Activated CD4-positive, alpha-beta T cell treated with anti-CD3 and anti-CD28 coated beads, Interleukin-2, Interleukin-6, amounts not matched to agents 100 ng/mL and 50 ng/mL, durations not matched to agents 16 hours and 8 hours (primary cell): Measurements from ENCODE around the gene CRTC1.
A peak's percentile ranks its signal among the peaks of the same experiment; 100 is the strongest.
"Not testable (repeated sequence)": the region's sequence is repeated elsewhere in the genome, so short reads cannot be mapped to it uniquely, and the experiment has no call there.

Experiments
- DNase-seq: peaks from one replicate; pipeline ENCODE4 v3.0.0-alpha.2; 2020

CRTC1 gene

DNA sequence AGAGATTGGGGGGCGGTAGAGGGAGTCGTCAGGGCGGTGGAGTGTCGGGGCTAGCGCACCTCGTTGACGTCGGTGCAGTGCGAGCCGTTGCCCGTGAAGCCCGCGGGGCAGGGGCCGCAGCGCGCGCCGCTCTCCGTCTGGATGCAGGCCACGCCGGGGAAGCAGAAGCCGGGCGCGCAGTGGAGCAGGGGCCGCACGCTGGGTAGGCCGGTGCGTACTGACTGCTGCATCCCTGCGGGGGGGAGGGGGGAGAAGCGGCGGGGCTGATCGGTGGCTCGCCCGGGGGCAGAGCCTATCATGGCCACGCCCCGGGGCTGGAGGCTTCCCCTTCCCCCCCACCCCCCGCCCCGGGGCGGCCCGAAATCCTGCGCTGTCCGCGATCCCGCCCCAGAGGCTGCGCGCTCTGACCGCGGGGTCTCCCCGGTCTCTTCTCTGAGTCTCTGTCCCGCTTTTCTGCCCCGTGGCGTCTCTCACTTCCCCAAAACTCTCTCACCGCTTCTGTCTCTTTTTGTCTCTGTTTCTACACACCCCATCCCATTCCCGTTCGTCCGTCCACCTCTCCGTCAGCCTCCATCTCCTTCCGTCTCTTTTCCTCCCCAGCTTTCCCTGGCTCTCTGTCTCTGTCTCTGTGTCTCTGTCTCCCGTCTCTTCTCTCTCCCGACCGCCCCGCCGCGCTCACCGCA is 106.5 kb downstream of the CRTC1 start:
- peak; percentile 26 for DNase-seq

DNA sequence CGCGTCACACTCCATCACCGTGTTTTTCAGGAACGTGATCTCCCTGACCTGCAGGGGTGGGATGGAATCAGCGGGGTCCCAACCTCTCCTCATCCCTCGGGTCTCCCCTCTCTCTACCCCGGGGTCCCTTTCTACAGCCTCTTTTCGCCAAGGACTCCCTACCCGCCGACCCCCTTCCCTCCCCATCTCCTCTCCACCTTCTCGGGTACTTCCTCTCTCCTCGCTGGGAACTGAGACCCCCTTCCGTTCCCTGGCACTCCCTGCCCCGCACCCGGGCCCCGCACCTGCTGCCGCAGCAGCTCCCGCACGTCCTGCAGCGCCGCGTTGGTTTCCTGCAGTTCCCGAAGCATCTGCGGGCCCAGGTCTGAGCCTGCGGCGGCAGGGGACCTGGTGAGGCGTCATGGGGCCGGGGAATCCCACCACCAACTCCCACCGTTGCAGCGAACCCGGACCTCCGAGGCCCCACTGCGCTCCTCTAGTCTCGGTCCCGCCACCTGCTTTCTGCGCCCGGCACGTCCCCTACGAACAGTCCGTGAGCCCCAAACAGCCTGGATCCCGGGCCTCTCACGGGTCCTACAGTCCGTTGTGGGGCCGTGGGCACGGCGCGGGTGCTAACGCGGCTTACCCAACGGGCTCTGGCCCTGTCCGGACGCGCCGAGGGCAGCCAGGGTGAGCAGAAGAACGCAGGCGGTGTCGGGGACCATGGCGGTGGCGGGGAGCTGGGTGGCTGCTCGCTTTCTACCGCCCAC is 107.3 kb downstream of the CRTC1 start, which contains the start of gene COMP:
COMP (minus strand) TSS at position 740 of the 749 bp plus-strand sequence; CDS start at position 704, 36 bp downstream.
- DNase-seq: no peak

DNA sequence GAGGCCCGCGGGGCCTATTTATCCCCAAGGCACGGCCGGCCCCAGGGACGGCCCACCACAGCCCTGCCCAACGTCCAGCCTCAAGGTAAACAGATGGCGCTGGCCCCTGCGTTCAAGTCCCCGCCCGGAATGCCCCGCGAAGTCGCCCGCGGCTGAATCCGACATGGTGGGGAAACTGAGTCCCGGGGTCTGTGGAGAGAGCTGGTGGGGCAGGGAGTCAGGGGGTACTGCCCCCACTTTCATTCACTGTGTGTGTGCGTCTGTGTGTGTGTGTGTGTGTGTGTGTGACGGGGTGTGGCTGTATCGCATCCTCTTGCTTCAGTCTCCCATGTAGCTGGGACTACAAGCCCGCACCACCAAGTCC is 107.8 kb downstream of the CRTC1 start:
- no peak for DNase-seq

DNA sequence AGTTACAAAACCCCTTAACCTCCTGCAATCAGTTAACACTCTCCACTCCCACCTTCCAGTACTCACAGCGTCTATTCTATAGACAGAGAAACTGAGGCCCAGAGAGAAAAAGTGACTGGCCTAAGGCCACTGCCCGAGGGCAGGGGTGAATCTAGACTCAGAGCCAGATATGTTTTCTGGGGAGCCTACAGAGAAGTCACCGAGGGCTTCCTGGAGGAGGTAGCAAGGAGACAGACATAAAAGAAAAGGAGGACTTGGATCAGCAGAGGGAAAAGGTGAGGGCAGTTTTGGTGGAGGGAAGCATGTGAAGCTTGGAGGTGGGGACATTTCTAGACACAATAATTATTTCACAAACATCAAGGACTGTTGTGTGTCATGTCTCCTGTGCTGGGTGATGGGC is 109.2 kb downstream of the CRTC1 start:
- no peak for DNase-seq

DNA sequence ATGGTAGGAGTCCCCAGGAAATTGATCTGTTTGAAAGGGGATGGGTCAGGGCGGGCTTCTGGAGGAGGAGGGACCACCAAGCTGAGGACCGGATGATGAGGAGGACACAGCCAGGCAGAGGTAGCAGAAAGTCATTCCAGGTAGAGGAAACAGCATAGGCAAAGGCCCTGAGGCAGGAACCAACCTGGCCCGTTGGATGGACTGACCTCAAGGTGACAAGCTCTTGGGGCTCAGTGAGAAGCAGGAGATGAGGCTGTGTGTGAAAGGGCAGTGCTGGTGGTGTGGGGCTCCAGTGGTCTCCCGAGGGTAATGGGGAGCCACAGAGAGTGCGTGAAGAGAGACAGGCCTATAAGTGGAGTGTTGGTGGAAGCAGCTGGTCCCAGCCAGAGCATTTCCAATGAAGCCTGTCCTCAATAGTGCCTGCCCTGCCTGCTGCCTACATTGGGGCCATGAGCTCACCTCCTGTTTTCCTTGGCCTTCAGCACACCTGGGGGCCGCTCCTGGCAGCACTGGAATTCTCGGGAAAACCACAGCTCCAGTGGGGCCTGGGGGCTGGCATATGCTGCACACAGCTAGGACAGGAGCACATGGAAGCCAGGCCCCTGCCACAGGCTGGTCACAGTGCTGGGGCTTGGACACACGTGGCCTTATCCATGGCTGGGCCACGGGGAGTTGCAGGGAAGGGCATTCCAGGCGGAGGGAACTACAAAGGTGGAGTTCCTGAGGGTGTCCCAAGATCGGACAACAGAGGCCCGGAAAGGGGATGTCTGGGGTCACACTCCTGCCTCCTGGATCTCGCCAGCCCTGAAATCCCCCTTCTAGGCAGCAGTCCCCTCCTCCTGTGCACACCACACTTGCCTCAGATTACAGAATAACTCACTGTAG is 109.9 kb downstream of the CRTC1 start:
- DNase-seq: no peak

DNA sequence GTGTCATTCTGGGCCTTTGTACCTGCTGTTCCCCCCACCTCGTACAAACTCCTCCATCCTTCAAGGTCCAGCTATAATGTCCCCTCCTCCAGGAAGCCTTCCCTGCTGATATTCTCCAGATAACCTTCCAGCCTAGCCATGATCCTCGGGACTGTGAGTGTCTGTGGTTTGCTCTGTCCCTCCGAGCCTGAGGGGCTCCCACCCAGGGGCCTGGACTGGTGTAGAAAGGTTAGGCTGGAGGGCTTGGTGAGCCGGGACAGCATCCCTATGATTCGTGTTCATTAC is 110.5 kb downstream of the CRTC1 start:
- no peak for DNase-seq

DNA sequence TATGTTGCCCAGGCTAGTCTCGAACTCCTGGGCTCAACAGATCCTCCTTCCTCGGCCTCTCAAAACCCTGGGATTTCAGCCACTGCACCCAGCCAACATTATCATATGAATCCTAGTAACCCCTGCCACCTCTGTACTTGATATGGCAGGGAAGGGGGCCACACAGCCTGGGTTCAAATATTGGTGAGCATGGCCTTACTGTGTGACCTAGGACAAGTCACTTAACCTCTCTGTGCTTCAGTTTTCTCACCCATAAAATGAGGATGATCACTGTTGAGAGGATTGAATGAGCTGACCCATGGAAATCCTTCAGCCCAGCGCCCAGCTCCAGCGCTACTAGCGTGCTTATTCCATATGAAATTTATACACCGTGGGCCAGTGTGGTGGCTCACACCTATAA is 111.2 kb downstream of the CRTC1 start:
- DNase-seq: no peak

DNA sequence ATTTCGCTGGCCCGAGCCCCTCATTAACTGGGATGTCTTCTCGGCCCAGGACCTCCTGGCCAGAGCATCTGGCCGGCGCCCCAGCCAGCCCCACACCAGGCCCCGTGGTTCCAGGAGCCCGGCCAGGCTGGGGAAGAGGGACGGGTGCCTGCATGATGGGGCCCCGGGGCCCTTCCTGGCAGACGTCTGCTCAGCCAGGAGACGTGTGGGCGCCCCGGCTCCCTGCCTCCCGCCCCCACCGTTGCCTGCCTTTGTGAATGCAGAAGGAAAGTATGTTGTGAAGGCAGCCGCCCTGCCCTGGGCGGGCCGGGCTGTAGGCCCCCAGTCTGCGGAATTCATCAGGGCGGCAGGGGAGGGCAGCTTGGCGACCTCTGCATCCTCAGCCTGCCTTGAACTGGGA is 112.1 kb downstream of the CRTC1 start:
- no peak for DNase-seq

DNA sequence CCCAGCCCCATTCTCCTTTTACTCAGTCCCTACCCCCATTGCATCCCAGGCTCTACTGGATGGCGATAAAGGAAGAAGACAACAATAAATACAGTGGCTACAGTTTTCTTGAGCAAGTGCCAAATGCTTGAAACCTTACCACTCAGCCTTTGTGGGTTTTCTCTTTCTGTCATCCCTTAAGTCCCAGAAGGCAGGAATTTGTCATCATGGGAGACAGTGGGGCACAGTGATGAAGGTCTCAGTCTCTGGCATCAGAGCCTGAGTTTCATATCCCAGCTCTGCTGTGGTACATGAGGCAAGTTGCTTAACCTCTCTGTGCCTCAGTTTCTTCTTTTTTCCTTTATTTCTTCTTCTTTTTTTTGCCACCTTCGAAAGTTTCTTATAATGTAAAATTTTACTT is 112.8 kb downstream of the CRTC1 start:
- peak; percentile 19 for DNase-seq

DNA sequence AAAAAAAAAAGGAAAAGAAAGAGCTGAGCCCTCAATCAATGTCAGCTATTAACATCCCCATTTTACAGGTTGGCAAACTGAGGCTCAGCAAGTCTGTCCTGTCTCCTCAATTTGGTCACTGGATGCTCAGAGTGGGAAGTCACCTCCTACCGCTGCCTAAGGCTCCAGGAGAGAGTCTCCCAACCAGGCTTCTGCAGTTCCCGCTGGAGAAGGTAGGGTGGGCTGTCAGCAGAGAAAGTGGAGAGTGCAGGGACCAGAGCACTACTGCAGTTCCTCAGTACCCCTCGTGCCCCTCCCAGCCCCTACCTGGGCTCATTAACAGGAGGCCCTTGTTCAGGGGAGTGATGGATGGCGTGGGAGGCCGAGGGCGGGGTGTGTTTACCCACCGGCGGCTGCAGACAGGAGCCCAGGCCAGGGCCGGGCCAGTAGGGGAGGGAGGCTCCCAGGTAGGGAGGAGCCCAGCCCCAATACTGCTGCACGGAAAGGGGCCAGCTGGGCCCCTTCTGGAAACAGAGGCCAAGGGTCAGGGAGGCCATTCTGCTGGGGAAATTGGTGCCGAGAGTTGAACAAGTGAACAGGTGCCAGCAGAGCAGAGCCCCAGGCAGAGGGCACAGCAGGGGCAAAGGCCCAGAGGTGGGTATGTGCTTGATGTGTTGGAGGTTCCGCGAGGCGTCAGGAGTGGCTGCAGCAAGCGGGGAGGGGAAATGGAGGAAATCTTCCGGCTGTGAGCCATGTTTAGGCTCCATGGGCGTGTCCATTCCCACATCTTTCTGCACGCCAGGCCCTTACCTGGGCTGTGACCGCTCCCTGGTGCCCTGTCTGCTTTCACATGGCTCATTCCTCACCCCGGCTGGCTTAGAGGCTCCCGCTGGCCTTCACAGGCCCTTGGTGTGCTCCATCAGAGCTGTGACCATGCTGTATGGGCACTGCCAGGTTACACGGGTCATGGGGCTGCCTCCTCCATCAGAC is 115.2 kb downstream of the CRTC1 start:
- no peak for DNase-seq

DNA sequence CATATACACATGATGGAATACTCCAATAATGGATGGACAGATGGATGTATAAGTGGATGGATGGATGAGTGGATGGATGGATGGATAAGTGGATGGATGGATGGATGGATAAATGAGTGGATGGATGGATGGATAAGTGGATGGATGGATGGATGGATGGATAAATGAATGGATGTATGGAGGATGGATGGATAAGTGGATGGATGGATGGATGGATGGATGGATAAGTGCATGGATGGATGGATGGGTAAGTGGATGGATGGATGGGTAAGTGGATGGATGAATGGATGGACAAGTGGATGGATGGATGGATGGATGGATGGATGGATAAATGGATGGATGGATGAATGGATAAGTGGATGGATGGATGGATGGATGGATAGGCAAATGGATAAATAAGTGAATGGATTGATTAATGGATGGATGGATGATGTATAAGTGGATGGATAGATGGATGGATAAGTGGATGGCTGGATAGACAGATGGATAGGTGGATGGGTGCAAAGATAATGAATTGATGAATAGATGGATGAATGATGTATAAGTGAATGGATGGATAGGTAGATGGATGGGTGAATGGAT is 116.0 kb downstream of the CRTC1 start:
- no peak for DNase-seq

DNA sequence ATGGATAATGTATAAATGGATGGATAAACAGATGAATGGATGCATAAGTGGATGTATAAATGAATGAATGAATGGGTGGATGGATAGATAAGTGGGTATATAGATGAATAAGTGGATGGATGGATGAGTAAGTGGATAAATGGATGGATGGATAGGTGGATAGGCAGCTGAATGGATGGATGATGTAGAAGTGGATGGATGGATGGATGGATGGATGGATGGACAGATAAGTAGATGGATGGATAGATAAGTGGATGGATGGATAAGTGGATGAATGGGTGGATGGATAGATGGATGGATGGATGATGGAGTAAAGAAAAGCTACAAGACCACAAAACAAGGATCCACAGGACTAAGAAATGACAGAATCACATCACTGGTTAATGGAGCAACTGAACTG is 116.6 kb downstream of the CRTC1 start:
- no peak for DNase-seq

DNA sequence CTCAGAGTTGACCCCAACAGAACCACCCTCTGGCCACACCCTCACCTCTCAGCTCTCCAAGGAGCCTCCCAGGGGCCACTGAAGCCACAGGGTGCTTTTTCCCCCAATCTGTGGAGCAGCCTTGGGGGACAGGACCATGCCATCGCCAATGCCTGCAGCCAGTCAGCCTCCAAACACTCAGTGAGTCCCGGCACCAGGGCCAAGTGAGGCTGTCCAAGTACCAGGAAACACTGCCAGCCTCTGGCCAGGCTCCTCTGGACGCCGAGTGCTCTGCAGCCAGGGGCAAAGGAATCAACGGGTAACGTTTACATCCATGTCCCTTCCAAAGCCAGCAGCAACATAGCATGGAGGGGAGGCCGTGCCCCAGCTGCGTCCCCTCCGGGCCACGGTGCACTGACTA is 117.2 kb downstream of the CRTC1 start:
- DNase-seq: no peak

DNA sequence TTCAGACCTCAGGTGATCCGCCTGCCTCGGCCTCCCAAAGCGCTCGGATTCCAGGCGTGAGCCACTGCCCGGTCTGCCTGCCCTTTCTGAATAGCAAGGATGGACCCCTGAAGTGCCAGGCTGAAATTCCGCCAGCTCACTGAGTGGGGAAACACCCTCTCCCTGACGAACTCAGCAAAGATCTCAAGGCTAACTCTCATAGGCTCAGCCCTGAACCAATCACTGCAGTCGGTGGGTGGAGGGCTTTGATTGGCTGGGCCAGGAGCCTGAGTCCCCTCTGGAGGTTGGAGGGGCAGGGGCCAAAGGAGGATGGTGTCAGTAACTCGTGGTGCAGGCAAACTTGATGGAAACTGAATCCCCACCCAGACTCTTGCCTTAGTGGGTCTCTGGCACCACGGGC is 118.9 kb downstream of the CRTC1 start:
- no peak for DNase-seq

DNA sequence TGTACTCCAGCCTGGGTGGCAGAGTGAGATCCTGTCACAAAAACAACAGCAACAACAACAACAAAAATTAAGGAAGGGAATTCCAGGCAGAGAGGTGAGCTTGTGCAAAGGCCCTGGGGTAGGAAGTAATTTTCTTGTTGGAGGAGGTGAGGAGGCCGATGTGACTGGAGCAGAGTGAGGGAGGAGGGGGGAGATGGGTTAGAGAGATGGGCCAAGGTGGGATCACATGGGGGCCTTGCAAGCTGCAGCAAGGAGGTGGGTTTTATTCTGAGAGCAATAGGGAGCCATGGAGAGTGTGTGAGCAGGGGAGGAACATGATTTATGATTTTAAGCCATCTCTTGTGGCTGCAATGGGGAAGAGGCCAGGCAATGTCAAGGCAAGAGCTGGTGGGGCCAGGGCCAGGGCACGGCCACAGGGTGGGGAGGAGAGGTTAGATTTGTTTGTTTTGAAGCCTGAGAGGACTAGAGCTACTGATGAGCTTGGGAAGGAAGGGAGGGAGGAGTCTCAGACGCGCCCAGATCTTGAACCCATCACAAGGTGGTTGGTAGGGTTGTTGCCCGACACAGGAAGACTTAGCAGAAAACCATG is 120.2 kb downstream of the CRTC1 start:
- DNase-seq: no peak

DNA sequence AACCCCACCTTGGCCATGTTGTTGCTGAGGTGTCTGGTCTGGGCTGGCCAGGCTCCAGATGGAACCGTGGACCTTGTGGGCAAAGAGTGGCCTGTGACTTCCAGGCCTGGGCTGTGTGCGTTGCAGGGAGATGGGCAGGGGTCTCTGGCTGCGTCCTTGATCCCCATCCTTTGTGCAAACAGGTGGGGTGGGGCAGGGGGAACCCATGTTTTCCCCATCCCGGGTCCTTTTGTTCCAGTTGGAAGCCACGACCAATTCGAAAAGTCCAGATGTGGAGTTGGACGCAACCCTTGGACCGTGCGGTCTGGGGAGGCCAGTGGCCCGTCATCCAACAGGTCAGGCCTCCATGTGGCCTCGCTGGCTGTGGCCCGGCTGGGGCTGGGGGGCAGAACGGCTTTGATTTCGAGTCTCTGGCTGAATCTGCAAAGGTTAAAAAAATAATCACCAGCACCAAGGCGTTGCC is 120.7 kb downstream of the CRTC1 start:
- DNase-seq: no peak

DNA sequence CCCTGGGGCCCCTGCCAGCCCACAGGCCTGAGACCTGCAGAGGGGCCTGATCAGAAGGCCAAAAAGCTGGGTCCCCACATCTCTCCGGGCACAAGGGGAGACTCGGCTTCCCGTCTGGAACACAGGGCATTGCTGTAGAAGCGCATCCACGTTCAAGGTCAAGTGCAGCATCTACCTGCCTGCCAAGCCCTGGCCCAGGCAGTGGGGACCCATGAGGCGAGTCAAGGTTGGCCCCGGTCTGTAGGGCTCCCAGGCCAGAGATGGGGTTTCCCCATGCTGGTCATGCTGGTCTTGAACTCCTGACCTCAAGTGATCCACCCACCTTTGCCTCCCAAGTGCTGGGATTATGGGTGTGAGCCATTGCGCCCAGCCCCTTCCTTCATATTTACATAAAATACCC is 121.2 kb downstream of the CRTC1 start:
- DNase-seq: no peak

DNA sequence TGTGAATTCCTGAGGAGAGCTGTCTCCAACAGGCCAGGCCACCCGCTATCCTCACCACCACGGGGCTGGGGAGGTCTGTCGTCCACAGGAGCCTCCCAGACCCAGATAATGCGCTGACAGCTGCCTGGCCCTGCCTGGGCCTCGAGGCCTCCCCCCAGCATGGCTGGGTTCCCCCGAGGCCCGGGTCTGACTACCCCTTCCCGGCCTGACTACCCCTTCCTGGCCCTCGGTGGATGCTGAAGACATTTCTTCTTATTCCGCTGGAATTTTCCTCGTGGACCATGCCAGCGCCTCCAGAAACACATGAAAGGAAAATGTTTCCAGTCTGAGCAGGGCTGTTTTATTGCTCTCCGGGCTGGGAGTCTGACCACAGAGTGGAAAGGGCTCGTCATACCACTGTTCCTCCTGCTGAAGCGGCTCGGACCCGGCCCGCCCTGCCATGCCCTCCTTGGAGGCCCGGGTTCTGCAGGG is 124.4 kb downstream of the CRTC1 start:
- no peak for DNase-seq

DNA sequence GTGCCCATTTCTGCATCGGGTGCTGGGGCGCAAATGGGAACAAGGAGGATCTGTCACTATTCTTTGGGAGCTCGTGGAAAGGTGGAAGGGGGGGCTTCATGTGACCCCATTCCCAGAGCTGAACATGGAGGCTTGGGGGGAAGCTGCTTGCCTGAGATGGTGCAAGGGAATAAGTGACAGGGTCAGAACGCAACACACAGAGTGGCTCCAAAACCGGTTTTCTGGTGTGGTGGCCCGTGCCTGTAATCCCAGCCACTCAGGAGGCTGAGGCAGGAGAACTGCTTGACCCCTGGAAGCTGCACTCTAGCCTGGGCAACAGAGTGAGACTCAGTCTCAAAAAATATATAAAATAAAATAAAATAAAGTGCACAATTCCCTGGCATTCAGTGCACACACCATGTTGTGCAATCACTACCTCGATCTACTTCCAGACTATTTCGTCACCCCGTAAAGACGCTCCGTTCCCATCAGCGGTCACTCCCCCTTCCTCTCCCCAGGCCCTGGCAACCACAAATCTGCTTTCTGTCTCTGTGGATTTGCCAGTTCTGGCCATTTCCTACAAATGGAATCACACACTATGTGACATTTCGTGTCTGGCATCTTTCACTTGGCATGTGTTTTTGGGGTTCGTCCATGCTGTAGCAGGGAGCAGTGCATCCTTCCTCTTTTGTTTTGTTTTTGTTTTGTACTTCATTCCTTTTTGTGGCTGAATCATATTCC is 125.8 kb downstream of the CRTC1 start:
- no peak for DNase-seq

DNA sequence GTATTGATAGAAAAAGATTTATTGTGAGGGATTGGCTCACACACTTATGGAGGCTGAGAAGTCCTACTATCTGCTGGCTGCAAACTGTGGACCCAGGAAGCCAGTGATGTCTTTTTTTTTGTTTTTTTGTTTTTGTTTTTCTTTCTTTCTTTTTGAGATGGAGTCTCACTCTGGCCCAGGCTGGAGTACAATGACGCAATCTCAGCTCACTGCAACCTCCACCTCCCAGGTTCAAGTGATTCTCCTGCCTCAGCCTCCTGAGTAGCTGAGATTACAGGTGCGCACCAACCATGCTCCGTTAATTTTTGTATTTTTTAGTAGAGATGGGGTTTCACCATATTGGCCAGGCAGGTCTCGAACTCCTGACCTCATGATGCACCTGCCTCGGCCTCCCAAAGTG is 128.2 kb downstream of the CRTC1 start:
- not testable (repeated sequence) for DNase-seq

DNA sequence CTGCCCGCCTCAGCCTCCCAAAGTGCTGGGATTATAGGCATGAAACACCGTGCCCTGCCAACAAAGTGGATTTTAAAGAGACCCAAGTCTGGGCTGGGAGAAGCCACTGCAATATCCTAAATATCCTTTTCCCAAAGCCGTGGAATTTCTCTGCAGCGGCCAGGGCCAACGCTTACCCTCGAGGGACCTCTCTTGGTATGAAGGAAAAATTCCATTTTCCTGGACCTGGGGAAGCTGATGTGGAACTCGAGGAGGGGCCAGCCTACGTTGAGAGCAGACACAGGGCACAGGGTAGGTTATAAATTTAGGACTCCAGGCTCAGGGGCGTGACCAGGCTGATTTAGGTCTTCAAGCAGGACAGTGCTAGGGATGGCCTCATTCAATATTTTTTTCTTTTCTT is 130.6 kb downstream of the CRTC1 start:
- no peak for DNase-seq
